ENCODE results near the gene L3MBTL3. TPM values are rescaled to one million over a fixed set of nuclear protein-coding genes. Genes with fewer than 3 reads are reported as not detected.

Gene L3MBTL3
- total RNA-seq, 2 experiments from 2014 or later: 5.4 to 9.3 TPM

GRCh38 chr6:130118236-130118635 lies 99.9 kb downstream of the L3MBTL3 start:
- H3K36me3 Mint-ChIP-seq (ENCODE audit: low read depth): peaks cover 19% of the 10 kb centered on the region
- intact Hi-C loops (cut with DNase I, micrococcal nuclease): no loop called here
- ChIA-PET CTCF (no interaction called here), POLR2A (interaction anchor here (0.5 kb wide), 1 partner anchor 42 kb away, joined by 3 read pairs; no protein-coding TSS in a partner anchor)
- no peak overlapping the region for H3K4me3 Mint-ChIP-seq
- H3K27ac Mint-ChIP-seq: no peak overlapping the region
- peaks cover 19% of the 10 kb centered on the region for H3K4me1 Mint-ChIP-seq
- ATAC-seq (no peak), DNase-seq (no peak)
- peaks cover 3% of the 10 kb centered on the region for H3K9me3 Mint-ChIP-seq (ENCODE audit: low read depth)
- H3K27me3 Mint-ChIP-seq: no peaks in the 10 kb centered on the region

- ChIA-PET CTCF (interaction anchor here (0.9 kb wide), 1 partner anchor 11 kb away, joined by 3 read pairs; no protein-coding TSS in a partner anchor), POLR2A (no interaction called here)
These were observed 100.8 kb downstream of the L3MBTL3 start for GRCh38 chr6:130119211-130119610.

GRCh38 chr6:130120731-130121130 lies 102.3 kb downstream of the L3MBTL3 start:
- POLR2A ChIA-PET: no interaction called here
- CTCF ChIA-PET: interaction anchor here (1.1 to 1.4 kb wide), 3 partner anchors 8 to 523 kb away, joined by 3 to 7 read pairs (median 4); no protein-coding TSS in a partner anchor
- peaks cover 3% of the 10 kb centered on the region for H3K9me3 Mint-ChIP-seq (ENCODE audit: low read depth)
- no peak for DNase-seq
- H3K4me3 Mint-ChIP-seq: no peak overlapping the region
- H3K4me1 Mint-ChIP-seq: peaks cover 14% of the 10 kb centered on the region
- intact Hi-C loops (cut with DNase I, micrococcal nuclease): no loop called here
- H3K27ac Mint-ChIP-seq: no peak overlapping the region
- ATAC-seq: no peak
- peaks cover 16% of the 10 kb centered on the region for H3K36me3 Mint-ChIP-seq (ENCODE audit: low read depth)
- no peaks in the 10 kb centered on the region for H3K27me3 Mint-ChIP-seq

More at GRCh38 chr6:130119211-130119610, 100.8 kb downstream of the L3MBTL3 start:
- ATAC-seq: no peak
- H3K9me3 Mint-ChIP-seq (ENCODE audit: low read depth): peaks cover 3% of the 10 kb centered on the region
- DNase-seq: no peak
- H3K4me1 Mint-ChIP-seq: peaks cover 19% of the 10 kb centered on the region
- H3K4me3 Mint-ChIP-seq: no peak overlapping the region
- intact Hi-C loops (cut with DNase I, micrococcal nuclease): no loop called here
- H3K27me3 Mint-ChIP-seq: no peaks in the 10 kb centered on the region
- peaks cover 19% of the 10 kb centered on the region for H3K36me3 Mint-ChIP-seq (ENCODE audit: low read depth)
- no peak overlapping the region for H3K27ac Mint-ChIP-seq

- H3K36me3 Mint-ChIP-seq (ENCODE audit: low read depth): peaks cover 11% of the 10 kb centered on the region
- ChIA-PET POLR2A (interaction anchor here (0.6 kb wide), 1 partner anchor 57 kb away, joined by 3 read pairs; no protein-coding TSS in a partner anchor), CTCF (no interaction called here)
- no peaks in the 10 kb centered on the region for H3K9me3 Mint-ChIP-seq (ENCODE audit: low read depth)
- H3K27ac Mint-ChIP-seq: no peak overlapping the region
- H3K27me3 Mint-ChIP-seq: no peaks in the 10 kb centered on the region
- peaks cover 19% of the 10 kb centered on the region for H3K4me1 Mint-ChIP-seq
- intact Hi-C loops (cut with DNase I, micrococcal nuclease): no loop called here
- DNase-seq (no peak), ATAC-seq (peak; percentile 55)
- no peak overlapping the region for H3K4me3 Mint-ChIP-seq
These were observed 103.9 kb downstream of the L3MBTL3 start for GRCh38 chr6:130122243-130122642.

- no peaks in the 10 kb centered on the region for H3K27me3 Mint-ChIP-seq
- DNase-seq: no peak
- H3K4me1 Mint-ChIP-seq: peaks cover 51% of the 10 kb centered on the region
- ChIA-PET POLR2A (interaction anchor here (0.5 kb wide), 1 partner anchor 510 kb away, joined by 3 read pairs; no protein-coding TSS in a partner anchor), CTCF (no interaction called here)
- peaks cover 10% of the 10 kb centered on the region for H3K36me3 Mint-ChIP-seq (ENCODE audit: low read depth)
- H3K4me3 Mint-ChIP-seq: no peak overlapping the region
- H3K27ac Mint-ChIP-seq: no peak overlapping the region
- no peaks in the 10 kb centered on the region for H3K9me3 Mint-ChIP-seq (ENCODE audit: low read depth)
- intact Hi-C loops (cut with DNase I, micrococcal nuclease): no loop called here
- no peak for ATAC-seq
These were observed 108.8 kb downstream of the L3MBTL3 start for GRCh38 chr6:130127195-130127594.

GRCh38 chr6:130128326-130128725 lies 109.9 kb downstream of the L3MBTL3 start:
- Mint-ChIP-seq H3K36me3 (ENCODE audit: low read depth) (peaks cover 8% of the 10 kb centered on the region), H3K9me3 (ENCODE audit: low read depth) (no peaks in the 10 kb centered on the region), H3K4me3 (no peak overlapping the region), H3K27me3 (no peaks in the 10 kb centered on the region), H3K27ac (no peak overlapping the region), H3K4me1 (peaks cover 58% of the 10 kb centered on the region)
- POLR2A ChIA-PET: no interaction called here
- CTCF ChIA-PET: interaction anchor here (1.0 to 1.5 kb wide), 2 partner anchors 8 to 13 kb away, joined by 4 to 7 read pairs; no protein-coding TSS in a partner anchor
- intact Hi-C loops (cut with DNase I, micrococcal nuclease): no loop called here
- ATAC-seq: no peak
- no peak for DNase-seq

GRCh38 chr6:130129762-130130246 lies 111.4 kb downstream of the L3MBTL3 start:
- intact Hi-C loops (cut with DNase I, micrococcal nuclease): loop anchor here (5.0 kb wide), 4 partner anchors 87 to 387 kb away; no protein-coding TSS in a partner anchor
- no peaks in the 10 kb centered on the region for H3K27me3 Mint-ChIP-seq
- ChIA-PET CTCF (interaction anchor here (0.7 to 1.5 kb wide), 4 partner anchors 9 to 1498 kb away, joined by 3 to 7 read pairs (median 3); partner anchors contain the start of gene MED23), POLR2A (no interaction called here)
- peaks cover 8% of the 10 kb centered on the region for H3K36me3 Mint-ChIP-seq (ENCODE audit: low read depth)
- no peak for DNase-seq
- ATAC-seq: no peak
- H3K27ac Mint-ChIP-seq: no peak overlapping the region
- no peaks in the 10 kb centered on the region for H3K9me3 Mint-ChIP-seq (ENCODE audit: low read depth)
- H3K4me3 Mint-ChIP-seq: no peak overlapping the region
- peaks cover 71% of the 10 kb centered on the region for H3K4me1 Mint-ChIP-seq

- peak; percentile 72 for DNase-seq
- CTCF ChIA-PET: interaction anchor here (0.8 to 1.0 kb wide), 2 partner anchors 67 to 740 kb away, joined by 4 read pairs; no protein-coding TSS in a partner anchor
- intact Hi-C loops (cut with DNase I, micrococcal nuclease): loop anchor here (2.0 to 5.0 kb wide), 5 partner anchors 85 to 385 kb away; no protein-coding TSS in a partner anchor
- ATAC-seq: peak; percentile 89
- POLR2A ChIA-PET: no interaction called here
- peaks cover 11% of the 10 kb centered on the region for H3K36me3 Mint-ChIP-seq (ENCODE audit: low read depth)
- H3K4me1 Mint-ChIP-seq: peaks cover 76% of the 10 kb centered on the region
- H3K4me3 Mint-ChIP-seq: peak overlapping the region; percentile 49
- no peaks in the 10 kb centered on the region for H3K9me3 Mint-ChIP-seq (ENCODE audit: low read depth)
- peak overlapping the region; percentile 91 for H3K27ac Mint-ChIP-seq
- H3K27me3 Mint-ChIP-seq: no peaks in the 10 kb centered on the region
These were observed 113.9 kb downstream of the L3MBTL3 start for GRCh38 chr6:130132286-130132701.

- intact Hi-C loops (cut with DNase I, micrococcal nuclease): loop anchor here (5.0 kb wide), 4 partner anchors 83 to 383 kb away; no protein-coding TSS in a partner anchor
- H3K27me3 Mint-ChIP-seq: no peaks in the 10 kb centered on the region
- no peaks in the 10 kb centered on the region for H3K9me3 Mint-ChIP-seq (ENCODE audit: low read depth)
- peaks cover 21% of the 10 kb centered on the region for H3K36me3 Mint-ChIP-seq (ENCODE audit: low read depth)
- ChIA-PET CTCF (interaction anchor here (1.4 kb wide), 1 partner anchor 21 kb away, joined by 3 read pairs; no protein-coding TSS in a partner anchor), POLR2A (no interaction called here)
- H3K4me1 Mint-ChIP-seq: peaks cover 87% of the 10 kb centered on the region
- peak overlapping the region; percentile 42 for H3K27ac Mint-ChIP-seq
- no peak overlapping the region for H3K4me3 Mint-ChIP-seq
- DNase-seq (no peak), ATAC-seq (peak; percentile 44)
These were observed 116.2 kb downstream of the L3MBTL3 start for GRCh38 chr6:130134582-130134981.

- POLR2A ChIA-PET: interaction anchor here (0.6 kb wide), 1 partner anchor 247 kb away, joined by 3 read pairs; no protein-coding TSS in a partner anchor
- no peak overlapping the region for H3K27ac Mint-ChIP-seq
- intact Hi-C loops (cut with DNase I, micrococcal nuclease): loop anchor here in 1 of 2 experiments (5.0 kb wide), 1 partner anchor 51 kb away; no protein-coding TSS in a partner anchor
These were observed 118.4 kb downstream of the L3MBTL3 start for GRCh38 chr6:130136798-130137197.

GRCh38 chr6:130138116-130138908 lies 119.9 kb downstream of the L3MBTL3 start:
- DNase-seq (no peak), ATAC-seq (peak; percentile 74)
- no peaks in the 10 kb centered on the region for H3K27me3 Mint-ChIP-seq
- peak overlapping the region; percentile 78 for H3K27ac Mint-ChIP-seq
- peaks cover 65% of the 10 kb centered on the region for H3K4me1 Mint-ChIP-seq
- POLR2A ChIA-PET: no interaction called here
- H3K36me3 Mint-ChIP-seq (ENCODE audit: low read depth): peaks cover 34% of the 10 kb centered on the region
- peak overlapping the region; percentile 56 for H3K4me3 Mint-ChIP-seq
- CTCF ChIA-PET: interaction anchor here (1.1 kb wide), 1 partner anchor 47 kb away, joined by 3 read pairs; no protein-coding TSS in a partner anchor
- H3K9me3 Mint-ChIP-seq (ENCODE audit: low read depth): no peaks in the 10 kb centered on the region
- intact Hi-C loops (cut with DNase I, micrococcal nuclease): loop anchor here in 1 of 2 experiments (2.0 to 5.0 kb wide), 2 partner anchors 49 to 84 kb away; partner anchors contain the start of gene SAMD3

More at GRCh38 chr6:130136798-130137197, 118.4 kb downstream of the L3MBTL3 start:
- Mint-ChIP-seq H3K36me3 (ENCODE audit: low read depth) (peaks cover 22% of the 10 kb centered on the region), H3K4me1 (peaks cover 77% of the 10 kb centered on the region), H3K4me3 (no peak overlapping the region), H3K27me3 (no peaks in the 10 kb centered on the region), H3K9me3 (ENCODE audit: low read depth) (no peaks in the 10 kb centered on the region)
- CTCF ChIA-PET: interaction anchor here (0.6 kb wide), 1 partner anchor 848 kb away, joined by 3 read pairs; no protein-coding TSS in a partner anchor
- ATAC-seq (no peak), DNase-seq (no peak)
